ENCODE data around the gene DNAH17.
A peak's percentile ranks its signal among the peaks of the same experiment; 100 is the strongest.

DNAH17 gene

GRCh38 chr17:78387977-78388941 is 188.9 kb downstream of the DNAH17 start:
- DNase-seq = no peak

- DNase-seq = no peak
Observed at GRCh38 chr17:78384479-78385175, 192.6 kb downstream of the DNAH17 start.

- no peak for DNase-seq
Observed at GRCh38 chr17:78383725-78384471, 193.3 kb downstream of the DNAH17 start.

GRCh38 chr17:78381601-78382232 is 195.5 kb downstream of the DNAH17 start:
- DNase-seq = no peak

- DNase-seq = no peak
Observed at GRCh38 chr17:78380370-78380769, 196.8 kb downstream of the DNAH17 start.

- no peak for DNase-seq
Observed at GRCh38 chr17:78379131-78379491, 198.1 kb downstream of the DNAH17 start.

GRCh38 chr17:78378225-78379130 is 198.7 kb downstream of the DNAH17 start, which contains the start of gene PGS1:
Gene PGS1, plus strand, starts transcription at chr17:78378649. Its CDS starts 17 bp downstream, at chr17:78378666.
- peak; percentile 91 for DNase-seq

- DNase-seq = no peak
Observed at GRCh38 chr17:78377858-78378224, 199.4 kb downstream of the DNAH17 start.

- DNase-seq = no peak
Observed at GRCh38 chr17:78376161-78376560, 201.0 kb downstream of the DNAH17 start.

- no peak for DNase-seq
Observed at GRCh38 chr17:78375401-78376151, 201.6 kb downstream of the DNAH17 start.

- peak; percentile 53 for DNase-seq
Observed at GRCh38 chr17:78374631-78375274, 202.4 kb downstream of the DNAH17 start.

GRCh38 chr17:78374189-78374588 is 203.0 kb downstream of the DNAH17 start:
- DNase-seq = no peak

Measured in eye (tissue), 1 donor.